ENCODE results near the gene ZSCAN20.
"Not testable (repeated sequence)": the region's sequence is repeated elsewhere in the genome, so short reads cannot be mapped to it uniquely, and the experiment has no call there.

Gene ZSCAN20

DNA sequence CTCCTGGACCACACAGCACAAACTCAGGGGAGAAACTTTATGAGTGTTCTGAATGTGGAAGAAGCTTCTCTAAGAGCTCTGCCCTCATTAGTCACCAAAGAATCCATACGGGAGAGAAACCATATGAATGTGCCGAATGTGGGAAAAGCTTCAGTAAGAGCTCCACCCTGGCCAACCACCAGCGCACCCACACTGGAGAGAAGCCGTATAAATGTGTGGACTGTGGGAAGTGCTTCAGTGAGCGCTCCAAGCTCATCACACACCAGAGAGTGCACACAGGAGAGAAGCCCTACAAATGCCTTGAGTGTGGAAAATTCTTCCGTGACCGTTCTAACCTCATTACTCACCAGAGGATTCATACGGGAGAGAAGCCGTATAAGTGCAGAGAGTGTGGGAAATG, 22.5 kb downstream of the ZSCAN20 start:
- DNase-seq, result no peak

DNA sequence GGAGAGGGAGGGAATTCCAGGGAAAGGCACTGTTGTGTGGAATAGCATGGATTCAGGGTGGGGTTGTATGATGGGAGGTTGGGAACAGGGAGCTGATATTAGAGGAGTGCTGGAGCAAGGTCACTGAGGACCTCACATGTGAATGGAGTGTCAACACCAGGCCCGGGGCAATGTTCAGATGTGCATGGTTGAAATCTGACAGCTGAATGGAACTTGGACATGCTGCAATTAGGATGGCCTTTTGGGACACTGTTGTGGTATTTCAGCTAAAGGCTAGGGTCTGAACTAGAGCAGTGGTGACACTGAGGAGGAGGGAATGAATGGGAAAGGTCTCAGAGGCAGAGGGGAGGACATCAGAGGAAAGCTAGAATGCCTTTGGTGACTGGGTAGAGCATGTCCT, 25.0 kb downstream of the ZSCAN20 start:
- DNase-seq, result no peak

GRCh38 chr1:33500547-33500946, 28.1 kb downstream of the ZSCAN20 start:
- no peak for DNase-seq

- DNase-seq, result no peak
Measured at GRCh38 chr1:33501309-33501708, 28.9 kb downstream of the ZSCAN20 start.

DNA sequence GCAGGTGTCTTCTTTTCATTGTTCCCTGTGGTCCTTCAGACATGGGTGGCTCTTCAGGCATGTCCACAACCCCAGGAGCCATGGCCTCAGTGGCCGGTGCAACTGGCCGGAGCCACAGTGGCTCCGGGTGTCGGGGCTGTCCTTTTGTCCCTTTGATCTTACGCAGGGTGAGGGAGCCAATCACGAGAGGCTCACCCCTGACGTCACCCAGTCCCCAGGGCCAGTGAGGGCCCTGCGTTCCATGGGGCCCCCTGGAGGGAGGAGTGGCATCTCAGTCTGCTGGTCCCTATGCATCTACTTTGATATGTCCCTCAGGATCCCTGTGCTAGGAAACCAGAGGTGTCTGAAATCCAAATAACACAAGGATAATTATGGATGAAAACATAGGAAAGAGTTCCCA, 29.3 kb downstream of the ZSCAN20 start:
- DNase-seq, result no peak

- no peak for DNase-seq
Measured at GRCh38 chr1:33502726-33503125, 30.3 kb downstream of the ZSCAN20 start.

DNA sequence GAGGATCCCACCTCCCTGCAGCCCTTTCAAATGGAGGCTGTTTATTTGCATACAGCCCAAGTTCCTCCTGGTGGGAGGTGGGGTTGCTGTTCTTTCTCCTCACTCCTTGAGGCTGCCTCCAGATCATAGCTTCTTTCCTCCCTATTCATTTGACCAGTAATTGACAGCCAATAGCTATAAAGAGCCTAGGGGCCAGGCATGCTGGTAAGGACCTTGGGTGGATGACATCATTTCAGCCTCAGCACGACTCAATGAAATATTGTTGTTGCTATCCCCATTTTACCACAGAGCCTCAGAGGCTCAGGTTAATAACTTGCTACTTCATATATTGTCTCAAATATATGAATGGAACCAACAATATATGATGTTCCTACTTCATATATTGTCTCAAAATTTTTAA, 31.1 kb downstream of the ZSCAN20 start:
- DNase-seq, result no peak

DNA sequence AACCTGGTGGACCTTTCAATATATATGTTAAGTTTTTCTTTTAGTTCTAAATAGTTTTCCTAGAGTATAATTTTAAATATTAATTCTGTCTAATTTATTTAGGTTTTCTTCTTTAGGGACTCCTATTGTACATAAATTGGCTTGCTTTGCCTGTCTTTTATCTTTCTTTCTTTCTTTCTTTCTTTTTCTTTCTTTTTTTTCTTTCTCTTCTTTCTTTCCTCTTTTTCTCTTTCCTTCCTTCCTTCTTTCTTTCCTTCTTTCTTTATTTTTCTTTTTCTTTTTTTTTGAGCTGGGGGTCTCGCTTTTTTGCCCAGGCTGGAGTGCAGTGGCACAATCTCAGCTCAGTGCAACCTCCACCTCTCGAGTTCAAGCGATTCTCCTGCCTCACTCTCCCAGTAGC, 35.2 kb downstream of the ZSCAN20 start:
- no peak for DNase-seq

GRCh38 chr1:33508151-33508550, 35.7 kb downstream of the ZSCAN20 start:
- DNase-seq, result no peak

DNA sequence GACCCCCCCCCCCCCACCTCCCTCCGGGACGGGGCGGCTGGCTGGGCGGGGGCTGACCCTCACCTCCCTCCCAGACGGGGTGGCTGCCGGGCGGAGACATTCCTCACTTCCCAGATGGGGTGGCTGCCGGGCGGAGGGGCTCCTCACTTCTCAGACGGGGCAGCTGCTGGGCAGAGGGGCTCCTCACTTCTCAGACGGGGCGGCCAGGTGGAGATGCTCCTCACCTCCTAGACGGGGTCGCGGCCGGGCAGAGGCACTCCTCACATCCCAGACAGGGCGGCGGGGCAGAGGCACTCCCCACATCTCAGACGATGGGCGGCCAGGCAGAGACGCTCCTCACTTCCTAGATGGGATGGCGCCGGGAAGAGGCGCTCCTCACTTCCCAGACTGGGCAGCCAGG, 36.8 kb downstream of the ZSCAN20 start:
- not testable (repeated sequence) for DNase-seq

GRCh38 chr1:33512226-33513011, 40.0 kb downstream of the ZSCAN20 start:
- DNase-seq, result no peak

DNA sequence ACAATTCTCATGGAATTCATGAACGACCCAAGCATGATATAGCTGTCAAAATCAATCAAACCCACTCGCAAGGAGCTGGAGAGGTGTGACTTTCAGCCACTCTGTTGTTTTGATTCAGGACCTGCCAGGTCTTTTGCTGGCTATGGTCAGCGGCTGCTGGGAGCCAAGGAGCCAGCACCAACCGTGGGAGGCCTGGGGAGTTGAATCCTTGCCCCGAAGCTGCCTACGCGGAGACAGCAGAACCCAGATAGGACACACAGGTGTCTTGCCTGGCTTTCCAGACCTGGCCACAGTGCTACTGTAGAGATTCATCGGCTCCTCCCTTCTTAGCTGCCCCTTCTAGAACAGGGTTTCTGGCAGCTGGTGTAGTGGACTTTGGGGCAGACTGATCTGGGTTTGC, 42.7 kb downstream of the ZSCAN20 start:
- DNase-seq, result no peak

DNA sequence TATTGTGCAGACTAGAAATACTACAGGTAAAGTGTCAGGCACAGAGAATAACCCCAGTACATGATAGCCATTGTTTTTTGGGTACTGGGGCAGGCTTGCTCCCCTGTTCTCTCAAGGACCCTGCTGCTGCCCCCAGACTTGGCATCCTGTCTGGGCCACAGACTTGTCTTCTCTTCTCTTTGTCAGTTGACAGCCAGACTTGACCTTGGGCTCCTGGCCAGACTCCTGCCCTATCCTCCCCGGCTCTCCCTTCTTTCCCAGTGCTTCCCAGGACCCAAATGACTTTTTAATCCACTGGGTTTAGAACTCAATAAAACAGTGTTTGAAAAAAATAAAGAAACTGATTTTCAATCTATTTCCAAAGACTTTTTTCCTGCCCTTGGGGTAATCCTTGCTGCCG, 43.2 kb downstream of the ZSCAN20 start:
- DNase-seq, result no peak

DNA sequence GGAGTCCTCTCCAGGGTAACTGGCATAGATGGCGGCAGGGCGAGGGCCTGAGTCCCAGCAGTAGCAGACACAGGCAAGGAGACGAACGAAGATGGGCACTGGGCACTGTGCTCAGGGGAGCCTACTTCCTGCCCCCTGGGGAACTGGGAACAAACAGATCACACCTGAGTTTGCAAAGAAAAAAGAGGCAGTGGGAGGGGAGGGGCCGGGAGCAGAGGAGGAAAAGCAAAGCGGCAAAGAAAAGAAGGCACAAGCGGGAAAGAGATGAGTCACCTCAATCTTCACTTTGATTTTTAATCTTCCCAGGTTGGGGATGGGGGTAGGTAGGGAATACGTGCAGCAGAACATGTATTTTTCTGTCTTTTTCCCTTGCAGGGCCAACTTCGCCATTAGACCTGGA, 44.0 kb downstream of the ZSCAN20 start:
- no peak for DNase-seq

DNA sequence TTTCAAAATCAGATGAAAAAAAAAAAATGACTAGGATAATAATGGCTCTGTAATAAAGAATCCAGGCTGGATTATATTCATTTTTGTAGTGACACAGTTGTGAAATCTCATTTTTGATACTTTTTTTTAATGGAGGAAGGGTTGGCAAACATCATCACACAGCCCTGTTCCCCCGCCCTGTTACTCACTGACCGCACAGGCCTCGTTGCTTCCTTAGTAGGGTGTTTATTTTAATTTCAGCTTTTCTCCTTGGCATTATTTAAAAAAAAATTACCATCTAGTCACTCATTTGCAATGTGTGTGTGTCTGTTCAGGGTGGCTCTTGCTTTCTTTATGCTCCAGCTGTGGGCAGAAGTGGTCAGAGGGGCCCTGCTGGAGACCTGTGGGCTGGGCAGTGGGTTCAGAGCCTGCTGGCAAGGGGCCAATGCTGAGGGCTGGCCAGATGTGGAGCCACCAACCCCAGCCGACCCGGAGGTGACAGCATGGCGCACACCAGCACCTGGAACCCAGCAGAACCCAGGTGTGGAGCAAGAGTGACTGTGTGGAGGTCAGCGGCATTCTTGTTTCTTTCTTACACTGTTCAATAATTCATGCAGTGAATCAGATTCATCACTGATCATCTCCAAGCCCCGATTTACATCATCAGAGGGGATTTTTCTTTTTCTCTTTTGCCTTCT, 44.6 kb downstream of the ZSCAN20 start:
- DNase-seq, result no peak

DNA sequence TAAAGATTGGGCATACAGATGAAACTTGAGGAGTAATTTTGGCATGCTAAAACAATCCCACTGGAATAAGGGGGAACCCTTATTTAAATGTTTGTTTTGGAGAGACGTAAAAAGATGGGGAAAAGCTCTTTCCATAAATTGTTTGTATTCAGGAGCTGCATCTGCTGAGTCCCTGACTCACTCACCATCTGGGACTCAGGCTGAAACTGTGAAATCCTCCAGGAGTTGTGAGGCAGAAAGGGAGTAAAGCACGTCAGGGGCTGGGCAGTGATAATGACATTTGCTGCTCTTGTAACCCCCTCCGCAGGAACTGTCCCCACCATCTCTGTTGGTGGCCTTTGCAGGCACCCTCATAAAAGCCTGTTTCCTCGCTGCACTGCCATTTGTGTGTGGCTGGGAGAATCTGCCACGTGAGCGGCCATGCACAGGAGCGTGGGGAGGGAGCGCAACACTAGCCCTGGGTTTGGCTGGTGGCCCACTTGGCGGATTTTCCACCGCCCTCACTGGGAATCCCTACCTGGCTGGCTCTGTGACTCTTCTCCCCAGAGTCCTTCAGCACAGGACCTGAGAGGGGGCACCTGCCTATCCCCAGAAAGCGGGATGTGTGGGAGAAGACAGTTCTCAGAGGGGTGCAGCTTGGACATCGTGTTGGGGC, 45.3 kb downstream of the ZSCAN20 start:
- DNase-seq, result no peak

DNA sequence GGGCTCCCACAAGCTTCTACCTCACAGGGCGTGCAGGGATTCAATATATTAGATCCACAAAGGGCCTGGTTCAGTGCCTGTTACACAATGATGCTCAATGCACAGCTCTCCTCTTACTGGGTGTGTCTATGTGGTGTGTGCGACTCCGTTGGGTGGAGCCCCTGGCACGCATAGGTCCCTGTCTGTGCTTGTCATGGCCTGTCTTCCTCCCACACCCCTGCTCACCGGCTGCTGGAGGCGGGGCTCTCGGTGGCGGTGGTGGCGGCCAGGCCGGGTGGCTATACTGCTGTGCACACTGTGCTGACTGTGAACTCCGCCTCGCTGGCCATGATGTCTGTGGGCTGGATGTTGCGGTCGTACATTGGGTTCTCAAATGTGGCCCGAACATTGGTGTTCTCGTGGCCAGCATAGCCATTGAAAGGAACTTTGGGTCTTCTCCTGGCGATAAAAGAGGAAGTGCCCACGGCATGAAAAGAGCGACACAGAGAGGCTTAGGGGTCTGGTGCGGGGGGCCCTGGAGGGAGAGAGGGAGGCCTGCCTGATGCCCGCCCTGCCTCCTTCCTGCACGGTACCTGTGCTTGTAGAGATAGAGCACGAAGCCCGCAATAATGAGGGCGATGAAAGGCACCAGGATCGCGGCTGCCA, 46.9 kb downstream of the ZSCAN20 start:
- no peak for DNase-seq

GRCh38 chr1:33524586-33524985, 52.1 kb downstream of the ZSCAN20 start:
- DNase-seq, result no peak

DNA sequence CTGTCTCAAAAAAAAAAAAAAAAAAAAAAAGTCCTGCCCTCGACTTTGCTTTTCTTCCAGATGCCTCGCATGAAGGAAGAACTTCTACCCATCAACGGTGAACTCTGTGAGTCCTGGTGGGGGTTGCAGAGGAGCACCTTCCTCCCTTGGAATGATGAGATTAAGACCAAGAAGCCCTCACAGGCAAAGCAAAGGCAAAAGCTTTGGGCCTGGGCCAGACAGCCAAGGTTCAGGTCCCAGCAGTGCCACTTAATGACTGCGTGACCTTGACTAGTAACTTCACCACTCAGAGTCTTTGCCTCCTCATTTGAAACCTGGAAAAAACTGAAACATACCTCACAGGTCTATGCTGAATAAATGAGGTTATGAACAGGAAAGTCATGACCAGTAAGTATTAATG, 55.5 kb downstream of the ZSCAN20 start:
- DNase-seq, result no peak

DNA sequence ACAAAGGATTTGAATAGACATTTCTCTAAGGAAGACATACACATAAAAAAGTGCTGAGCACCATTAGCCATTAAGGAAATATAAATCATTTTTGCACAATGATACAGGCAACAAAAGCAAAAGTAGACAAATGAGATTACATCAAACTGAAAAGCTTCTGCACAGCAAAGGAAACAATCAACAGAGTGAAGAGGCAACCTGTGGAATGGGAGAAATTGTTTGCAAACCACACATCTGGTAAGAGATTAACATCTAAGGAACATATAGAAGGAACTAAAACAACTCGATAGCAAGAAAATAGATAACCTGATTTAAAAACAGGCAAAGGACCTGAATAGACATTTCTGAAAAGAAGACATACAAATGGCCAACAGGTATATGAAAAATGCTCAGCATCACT, 57.5 kb downstream of the ZSCAN20 start:
- no peak for DNase-seq

DNA sequence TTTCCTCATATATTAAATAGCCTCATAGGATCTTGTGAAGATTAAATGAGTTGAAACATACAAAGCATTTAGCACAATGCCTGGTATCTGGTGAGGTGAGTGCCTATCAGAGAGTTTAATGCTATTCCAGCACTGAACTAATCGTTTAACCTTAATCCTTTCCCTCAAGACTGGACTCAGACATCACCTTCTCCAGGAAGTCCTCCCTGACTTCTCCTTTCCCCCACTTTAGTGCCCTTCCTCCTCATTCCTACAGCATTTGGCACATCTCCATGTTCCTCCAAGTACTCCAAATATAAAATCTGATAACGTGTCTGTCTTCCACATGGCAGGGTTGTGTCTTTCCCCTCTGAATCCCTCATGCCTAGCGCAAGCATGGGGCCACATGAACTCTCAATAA, 59.8 kb downstream of the ZSCAN20 start:
- no peak for DNase-seq

GRCh38 chr1:33532936-33533335, 60.5 kb downstream of the ZSCAN20 start:
- no peak for DNase-seq

DNA sequence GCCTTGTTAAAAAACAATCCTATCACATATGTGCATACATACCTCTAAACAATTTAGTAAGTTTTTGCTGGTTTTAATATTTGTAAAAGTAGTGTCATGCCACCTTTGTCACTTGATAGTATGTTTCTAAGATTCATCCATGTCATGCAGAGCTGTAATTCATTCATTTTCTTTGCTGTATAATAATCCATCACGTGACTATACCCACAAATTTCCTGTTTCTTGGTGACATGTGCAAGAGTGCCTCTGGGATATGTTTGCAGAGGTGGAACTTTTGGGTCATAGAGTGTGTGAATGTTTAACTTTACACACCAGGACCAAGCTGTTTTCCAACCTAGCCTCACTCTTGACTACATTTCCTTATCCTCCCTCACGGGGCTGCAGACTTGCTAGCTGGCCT, 62.9 kb downstream of the ZSCAN20 start:
- no peak for DNase-seq

DNA sequence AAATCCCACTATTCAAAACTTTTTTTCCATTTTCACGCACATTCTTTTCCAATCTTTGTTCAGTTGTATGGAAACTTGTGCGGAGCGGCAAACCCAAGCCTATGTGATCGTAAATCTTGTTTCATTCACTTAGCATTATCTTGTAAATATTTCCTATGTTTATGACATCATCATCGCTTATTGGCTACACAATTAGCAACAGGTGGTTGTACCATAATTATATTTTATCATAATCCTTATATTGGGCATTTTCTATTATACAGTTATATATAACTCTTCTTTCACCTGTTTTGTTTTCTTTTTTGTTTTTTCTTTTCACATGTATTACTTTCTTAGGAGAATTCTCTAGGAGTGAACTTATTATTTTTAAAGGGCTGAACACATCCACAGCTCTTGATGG, 65.4 kb downstream of the ZSCAN20 start:
- no peak for DNase-seq
